ENCODE measurements around the gene RNF215. TPM values are rescaled to one million over a fixed set of nuclear protein-coding genes. Genes with fewer than 3 reads are reported as not detected.

Gene RNF215
- total and polyA plus RNA-seq, 3 donors from 2014 or later, result 18.2 to 24.6 (median 20.9) TPM

DNA sequence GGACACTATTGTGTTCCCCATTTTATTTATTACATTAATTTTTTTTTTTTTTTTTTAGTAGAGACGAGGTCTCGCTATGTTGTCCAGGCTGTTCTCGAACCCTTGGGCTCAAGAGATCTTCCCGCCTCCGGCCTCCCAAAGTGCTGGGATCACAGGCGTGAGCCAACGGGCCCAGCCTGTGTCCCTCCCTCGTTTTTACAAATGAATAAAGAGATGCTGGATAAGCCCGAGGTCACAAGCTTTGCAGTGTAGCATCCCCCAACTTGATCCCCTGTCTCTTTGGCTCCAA lies 38.1 kb upstream of the RNF215 start:
- DNase-seq, result no peak
- intact Hi-C loops (cut with DNase I; ENCODE audit: low total_unique reads), result no loop called here
- Histone ChIP-seq H3K4me1 (peaks cover 50% of the 10 kb centered on the region), H3K27me3 (no peaks in the 10 kb centered on the region), H3K4me3 (peak overlapping the region; percentile 54 to 80), H3K27ac (peak overlapping the region; percentile 63 to 76), H3K9me3 (no peaks in the 10 kb centered on the region), H3K36me3 (ENCODE audit: low read depth, missing control alignments) (no peaks in the 10 kb centered on the region)
- no peak for TF ChIP-seq POLR2A (IDR thresholded peaks at IDR 0.05)
- TF ChIP-seq, protein P1, sequence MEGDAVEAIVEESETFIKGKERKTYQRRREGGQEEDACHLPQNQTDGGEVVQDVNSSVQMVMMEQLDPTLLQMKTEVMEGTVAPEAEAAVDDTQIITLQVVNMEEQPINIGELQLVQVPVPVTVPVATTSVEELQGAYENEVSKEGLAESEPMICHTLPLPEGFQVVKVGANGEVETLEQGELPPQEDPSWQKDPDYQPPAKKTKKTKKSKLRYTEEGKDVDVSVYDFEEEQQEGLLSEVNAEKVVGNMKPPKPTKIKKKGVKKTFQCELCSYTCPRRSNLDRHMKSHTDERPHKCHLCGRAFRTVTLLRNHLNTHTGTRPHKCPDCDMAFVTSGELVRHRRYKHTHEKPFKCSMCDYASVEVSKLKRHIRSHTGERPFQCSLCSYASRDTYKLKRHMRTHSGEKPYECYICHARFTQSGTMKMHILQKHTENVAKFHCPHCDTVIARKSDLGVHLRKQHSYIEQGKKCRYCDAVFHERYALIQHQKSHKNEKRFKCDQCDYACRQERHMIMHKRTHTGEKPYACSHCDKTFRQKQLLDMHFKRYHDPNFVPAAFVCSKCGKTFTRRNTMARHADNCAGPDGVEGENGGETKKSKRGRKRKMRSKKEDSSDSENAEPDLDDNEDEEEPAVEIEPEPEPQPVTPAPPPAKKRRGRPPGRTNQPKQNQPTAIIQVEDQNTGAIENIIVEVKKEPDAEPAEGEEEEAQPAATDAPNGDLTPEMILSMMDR (IDR thresholded peaks at IDR 0.05), result no peak
- 1 to 7% methylated on average over 7 to 9 of the region's 9 CpGs for WGBS, 2 donors

DNA sequence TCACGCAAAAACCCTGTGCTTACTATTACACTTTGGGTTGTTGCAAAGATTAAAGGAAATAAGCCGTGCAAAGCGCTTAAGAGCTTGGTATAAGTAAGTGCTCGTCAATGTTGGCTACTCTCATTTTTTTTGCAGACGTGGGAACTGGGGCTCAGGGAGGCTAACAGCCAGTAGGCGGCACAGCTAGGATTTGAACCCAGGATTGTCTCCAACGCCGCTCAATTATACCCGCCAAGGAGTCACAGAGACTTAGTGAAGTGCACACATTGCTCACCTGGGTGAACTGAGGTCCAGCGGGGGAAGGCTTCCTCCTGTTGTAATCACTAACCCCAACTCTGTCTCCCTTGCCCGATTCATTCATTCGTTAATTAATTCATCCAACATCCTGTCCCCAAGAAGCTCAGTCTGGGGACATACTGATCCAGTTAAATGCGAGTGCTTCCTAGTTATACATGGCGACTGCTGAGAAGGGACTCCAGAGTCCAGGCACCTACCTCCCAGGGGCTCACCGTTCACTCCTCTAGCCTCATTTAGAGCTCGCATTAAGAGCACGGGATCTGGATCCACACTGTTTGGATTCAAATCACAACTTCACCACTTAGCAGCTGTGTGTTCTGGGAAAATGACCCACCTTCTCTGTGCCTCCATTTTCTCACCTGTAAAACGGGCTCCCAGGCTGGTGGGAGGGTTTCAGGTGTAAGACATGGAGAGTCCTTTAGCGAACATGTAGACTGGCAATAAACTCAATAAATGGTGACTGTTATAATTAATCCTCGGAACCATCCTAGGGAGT lies 37.5 kb upstream of the RNF215 start:
- Histone ChIP-seq H3K27me3 (no peaks in the 10 kb centered on the region), H3K4me1 (peaks cover 54% of the 10 kb centered on the region), H3K9me3 (no peaks in the 10 kb centered on the region), H3K36me3 (ENCODE audit: low read depth, missing control alignments) (no peaks in the 10 kb centered on the region), H3K27ac (peak overlapping the region; percentile 94 to 96), H3K4me3 (peak overlapping the region; percentile 77 to 85)
- intact Hi-C loops (cut with DNase I; ENCODE audit: low total_unique reads), result no loop called here
- 21 to 39% methylated on average over 20 of the region's 20 CpGs for WGBS, 2 donors
- TF ChIP-seq, protein P1 (IDR thresholded peaks at IDR 0.05), result peak in 1 of 3 experiments; percentile 7
- TF ChIP-seq POLR2A (IDR thresholded peaks at IDR 0.05), result no peak
- no peak for DNase-seq

DNA sequence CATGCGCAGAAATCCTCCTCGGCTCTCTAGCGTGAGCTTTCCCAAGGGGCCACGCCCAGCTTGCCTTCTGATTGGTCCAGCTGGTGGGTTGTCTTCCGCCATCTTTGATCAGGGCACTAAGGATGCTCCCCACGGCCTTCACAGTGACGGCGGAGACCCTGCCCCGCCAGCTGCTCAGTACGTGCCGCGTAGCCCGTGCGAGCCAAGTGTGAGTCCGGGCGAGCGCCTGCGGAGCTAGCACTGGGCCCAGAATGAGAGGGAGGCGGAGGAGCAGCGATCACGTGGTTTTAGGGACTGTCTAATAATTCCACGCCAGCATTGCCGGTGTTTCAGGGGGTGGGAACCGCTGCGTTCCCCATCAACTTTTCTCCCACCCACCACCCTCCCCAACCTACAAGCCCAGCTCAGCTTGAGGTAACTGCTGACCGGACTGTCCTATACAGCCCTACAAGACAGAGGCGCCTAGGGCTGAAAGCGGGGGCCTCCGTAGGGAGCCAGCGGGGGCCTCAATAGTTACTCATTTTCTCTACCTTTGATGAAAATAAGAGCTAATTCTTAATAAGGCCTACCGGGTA lies 36.8 kb upstream of the RNF215 start:
- no peaks in the 10 kb centered on the region for H3K27me3 ChIP-seq
- no peaks in the 10 kb centered on the region for H3K9me3 ChIP-seq
- DNase-seq, result peak; percentile 99
- H3K27ac ChIP-seq, result peak overlapping the region; percentile 94 to 96
- peak overlapping the region; percentile 77 to 85 for H3K4me3 ChIP-seq
- TF ChIP-seq POLR2A (IDR thresholded peaks at IDR 0.05), result no peak
- TF ChIP-seq, protein P1 (IDR thresholded peaks at IDR 0.05), result peak in 1 of 3 experiments; percentile 6
- no peaks in the 10 kb centered on the region for H3K36me3 ChIP-seq (ENCODE audit: low read depth, missing control alignments)
- WGBS, 2 donors, result 1% methylated on average over 20 to 31 of the region's 31 CpGs
- H3K4me1 ChIP-seq, result peaks cover 54% of the 10 kb centered on the region
- intact Hi-C loops (cut with DNase I; ENCODE audit: low total_unique reads), result no loop called here

DNA sequence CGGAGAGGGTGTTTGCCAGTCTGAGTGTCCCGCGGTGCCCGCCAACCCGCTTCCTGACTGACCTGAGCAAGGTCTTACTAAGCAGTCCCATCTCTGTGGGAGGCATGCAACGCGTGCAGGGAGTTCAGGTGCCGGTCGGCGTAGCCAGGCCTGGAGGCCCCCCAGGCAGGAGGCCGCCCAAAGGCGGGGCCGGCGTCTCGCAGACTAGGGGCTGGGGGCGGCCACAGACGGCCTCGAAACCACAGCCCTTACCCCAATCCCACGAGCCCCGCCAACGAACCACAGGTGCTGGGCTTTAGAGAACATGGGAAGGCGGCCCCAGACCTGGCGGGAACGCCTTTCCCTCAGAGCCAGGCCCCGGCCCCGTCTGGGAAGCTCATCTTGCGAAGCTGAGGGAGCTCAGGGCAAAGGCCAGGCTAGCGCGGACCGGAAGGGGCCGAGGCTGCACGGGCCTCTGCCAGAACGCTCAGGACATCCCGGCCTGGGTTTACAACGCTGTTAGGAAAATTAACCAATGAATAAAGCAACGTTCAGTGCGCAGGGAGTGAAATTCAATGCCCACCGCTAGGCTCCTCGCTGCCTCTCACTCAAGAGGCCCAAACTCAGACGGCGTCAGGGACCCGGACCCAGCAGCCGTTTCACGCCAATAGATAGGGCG lies 36.2 kb upstream of the RNF215 start:
- 0 to 2% methylated on average over 13 to 43 of the region's 45 CpGs for WGBS, 2 donors
- intact Hi-C loops (cut with DNase I; ENCODE audit: low total_unique reads), result no loop called here
- DNase-seq, result peak; percentile 54

More for the DNA sequence above, 36.2 kb upstream of the RNF215 start:
- Histone ChIP-seq H3K27ac (peak overlapping the region; percentile 94 to 96), H3K4me1 (peaks cover 54% of the 10 kb centered on the region), H3K36me3 (ENCODE audit: low read depth, missing control alignments) (no peaks in the 10 kb centered on the region), H3K9me3 (no peaks in the 10 kb centered on the region), H3K4me3 (peak overlapping the region; percentile 77 to 85), H3K27me3 (no peaks in the 10 kb centered on the region)
- TF ChIP-seq POLR2A (IDR thresholded peaks at IDR 0.05), result peak; percentile 19
- TF ChIP-seq, protein P1 (IDR thresholded peaks at IDR 0.05), result no peak
